CD4-positive, alpha-beta T cell treated with Interleukin-12 subunit alpha and Interleukin-12 subunit beta, for 1 hour (primary cell): Measurements from ENCODE around the gene KRT83.

Source experiments
- DNase-seq: peaks from one replicate; pipeline ENCODE4 v3.0.0-alpha.2; 2020

The KRT83 gene

DNA sequence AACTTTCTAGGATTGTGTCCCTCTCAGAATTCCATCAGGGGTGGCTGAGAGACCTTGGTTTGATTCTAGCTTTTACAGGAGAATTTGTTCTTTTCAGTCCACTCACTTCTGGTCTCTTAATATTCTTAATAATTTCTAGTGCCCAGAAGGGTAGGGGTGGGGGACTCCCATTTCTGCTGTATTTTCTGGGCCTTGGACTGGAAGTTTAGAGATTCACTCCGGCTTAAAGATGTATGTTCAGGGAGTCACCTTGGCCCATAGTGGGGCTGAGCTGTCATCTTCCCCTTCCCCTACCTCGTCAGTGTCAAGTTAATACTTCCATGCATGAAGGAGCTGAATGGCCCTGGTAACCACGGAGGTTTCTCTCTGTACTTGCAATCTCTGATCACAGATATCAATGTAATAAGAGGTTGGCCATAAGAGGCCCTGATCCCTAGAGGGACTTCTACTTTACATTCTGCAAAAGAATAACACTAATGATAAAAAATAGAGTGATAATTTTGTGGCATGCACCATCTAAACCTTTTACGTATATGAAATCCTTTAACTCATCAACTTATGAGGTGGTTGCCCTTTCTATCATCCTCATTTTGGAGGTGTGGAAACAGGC, 36.5 kb downstream of the KRT83 start:
- DNase-seq = no peak

DNA sequence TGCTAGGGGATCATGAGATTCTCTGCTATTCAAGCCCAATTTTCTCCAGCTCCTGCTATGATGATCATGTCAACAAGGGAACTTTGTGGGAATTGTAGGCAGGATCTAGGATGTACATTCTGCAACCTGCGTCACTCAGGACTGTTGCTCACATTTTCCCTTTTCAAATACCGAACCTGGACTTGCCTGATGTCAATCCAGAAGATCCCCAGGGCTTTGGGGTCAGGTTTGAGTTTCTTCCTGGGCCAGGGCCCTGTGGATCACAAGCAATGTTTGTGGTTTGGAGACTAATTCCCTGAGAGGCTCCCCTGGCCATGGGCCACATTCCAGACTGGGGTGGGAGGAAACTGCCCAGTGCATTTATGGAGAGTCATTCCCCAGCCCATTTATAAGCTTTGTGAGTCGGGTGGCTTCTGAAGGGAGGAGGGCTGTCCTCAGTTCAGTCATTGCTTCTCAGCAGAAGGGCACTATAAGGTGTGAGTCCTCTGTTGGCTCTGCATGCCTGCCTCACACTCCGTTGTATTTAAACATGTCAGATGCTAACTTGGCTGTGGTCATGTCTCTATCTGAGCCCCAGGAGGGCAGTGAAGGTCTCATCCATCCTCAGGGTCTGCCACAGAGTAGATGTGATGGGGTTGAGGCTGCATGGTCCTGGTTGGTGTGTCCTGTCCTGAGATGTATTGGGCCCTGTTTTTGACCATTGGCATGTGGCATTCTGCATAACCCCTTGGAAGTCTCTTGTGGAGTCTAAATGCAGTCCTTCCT, 40.2 kb downstream of the KRT83 start:
- DNase-seq = no peak

DNA sequence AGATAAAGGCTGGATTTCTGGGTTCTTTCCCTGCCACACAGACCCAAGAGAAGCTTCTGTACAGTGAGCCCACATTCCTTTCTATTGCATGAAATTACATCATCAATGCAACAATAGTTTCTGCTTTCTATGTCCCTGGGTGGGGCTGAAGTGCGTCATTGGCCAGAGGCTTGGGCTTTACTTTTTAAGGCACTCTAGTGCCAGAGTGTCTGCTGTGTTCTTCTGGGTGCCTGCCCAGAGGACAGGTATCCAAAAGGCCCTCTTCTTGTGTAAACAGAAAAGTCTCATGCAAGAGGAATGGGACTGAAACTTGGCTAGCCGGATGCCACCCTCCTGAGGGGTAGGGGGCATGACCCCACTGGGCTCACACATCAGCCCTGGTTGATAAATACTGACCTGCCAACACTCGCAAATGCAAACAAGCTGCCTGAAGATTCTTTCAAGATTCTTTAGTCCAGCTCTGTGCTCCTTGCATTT, 40.8 kb downstream of the KRT83 start:
- DNase-seq = no peak

DNA sequence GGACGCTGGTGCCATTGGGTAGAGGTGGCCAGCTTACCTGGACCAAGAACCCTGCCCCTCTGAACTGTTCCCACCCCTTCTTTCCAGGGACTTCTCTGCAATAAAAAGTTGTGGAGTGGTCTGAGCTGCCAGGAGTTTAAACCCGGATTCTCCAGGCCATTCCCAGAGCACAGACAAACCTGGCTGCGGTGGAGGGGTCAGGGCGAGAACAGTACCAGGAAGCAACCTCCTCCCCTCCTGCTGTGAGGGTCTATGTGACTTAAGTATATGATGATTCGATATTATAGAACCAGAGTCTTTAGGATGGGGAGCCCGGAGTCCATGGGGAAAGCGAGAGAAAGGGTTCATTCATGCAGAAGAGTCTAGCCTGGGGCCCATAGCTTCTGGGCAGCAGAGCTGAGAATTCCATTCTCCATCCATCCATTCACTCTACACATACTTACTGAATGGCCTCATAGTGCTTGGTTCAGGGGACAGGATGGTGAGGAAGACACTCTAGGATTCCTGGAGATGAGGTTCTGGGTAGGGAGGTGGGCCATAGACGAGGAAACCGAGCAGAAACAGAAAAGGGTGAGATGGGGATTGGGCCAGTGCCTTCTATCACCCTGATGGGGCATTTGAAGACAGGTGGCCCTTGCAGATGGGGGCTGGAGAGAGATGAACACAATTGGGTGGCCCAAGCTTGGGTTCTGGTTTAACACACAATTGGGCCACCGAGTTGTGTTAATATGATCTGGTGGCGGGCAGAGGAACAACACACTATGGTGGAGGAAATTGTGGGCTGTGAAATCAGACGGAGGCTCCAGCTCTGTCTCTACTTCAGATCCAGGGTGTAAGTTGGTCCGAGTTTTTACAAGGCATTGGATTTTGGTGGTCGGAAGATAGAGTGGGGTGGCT, 41.5 kb downstream of the KRT83 start:
- DNase-seq = no peak

DNA sequence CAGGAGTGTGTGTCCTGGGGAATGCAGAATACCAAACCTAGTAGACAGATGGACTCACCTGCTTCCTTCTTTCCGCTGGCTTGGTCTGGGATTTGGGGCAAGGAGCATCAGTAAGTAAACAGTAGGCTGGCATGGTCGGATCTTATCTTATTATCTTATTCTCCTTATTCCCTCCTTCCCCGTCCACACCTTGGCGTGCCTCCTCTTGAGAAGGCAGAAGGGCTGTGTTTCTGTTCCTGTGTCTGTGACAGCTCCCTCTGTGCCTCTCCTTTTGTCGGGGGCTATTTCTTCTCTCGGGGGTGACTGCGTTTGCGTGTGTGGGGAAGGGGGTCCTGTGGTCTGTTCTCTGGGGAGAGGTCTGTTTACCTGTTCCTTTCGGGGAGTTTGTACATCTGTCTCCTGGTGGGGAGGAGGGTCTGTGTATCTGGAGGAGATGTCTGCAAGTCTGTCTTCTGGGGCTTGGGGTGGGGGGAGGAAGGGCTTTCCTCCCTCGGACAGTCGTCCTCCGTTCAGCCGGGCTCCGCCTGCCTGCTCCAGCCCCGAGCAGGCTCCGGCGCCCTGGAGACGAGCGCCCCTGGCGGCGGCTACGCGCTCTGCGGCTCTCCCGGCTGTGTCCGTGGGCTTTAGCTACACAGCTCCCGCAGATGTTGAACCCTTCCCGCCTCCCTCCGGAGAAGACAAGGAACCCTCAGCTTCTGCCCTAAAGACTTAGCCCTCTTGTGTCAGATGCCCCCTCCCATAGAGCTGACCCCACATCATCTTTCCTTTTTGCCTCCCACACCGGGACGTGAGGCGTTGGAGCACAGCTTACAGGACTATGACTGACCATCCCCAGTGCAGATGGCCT, 42.4 kb downstream of the KRT83 start:
- peak; percentile 66 for DNase-seq

DNA sequence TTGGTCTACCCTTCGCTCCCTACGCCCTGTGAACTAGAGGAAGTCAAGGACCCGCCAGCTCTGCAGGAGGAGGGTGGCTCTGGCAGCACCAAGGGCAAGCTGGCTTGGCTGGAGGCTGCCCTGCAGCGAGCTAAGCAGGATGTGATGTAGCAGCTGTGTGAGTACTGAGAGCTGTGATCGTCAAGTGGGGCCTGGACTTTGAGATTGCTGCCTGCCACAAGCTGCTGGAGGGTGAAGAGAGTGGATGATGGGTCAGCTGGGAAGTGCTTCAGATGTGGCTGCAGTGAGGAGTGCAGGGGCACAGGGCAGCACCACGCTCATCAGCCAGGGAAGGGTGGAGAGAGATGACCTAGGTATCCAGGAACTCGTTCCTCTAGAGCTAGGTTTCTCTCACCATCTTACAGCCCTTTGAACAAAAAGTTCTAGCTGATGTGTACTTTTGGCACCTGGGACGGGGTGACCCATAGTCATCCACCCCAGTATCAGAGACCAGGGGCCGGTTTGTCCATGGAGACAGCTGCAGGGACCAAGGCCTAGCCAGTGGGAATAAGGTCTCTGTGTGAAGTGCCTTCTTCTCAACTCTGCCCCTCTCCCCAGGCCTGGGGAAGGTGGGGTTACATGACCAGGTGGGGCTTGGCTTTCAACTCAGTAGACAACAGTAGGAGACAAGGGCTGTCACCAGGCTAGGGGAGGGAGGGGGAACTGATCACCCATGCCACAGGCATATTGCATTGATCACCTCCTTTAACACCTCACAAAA, 43.5 kb downstream of the KRT83 start:
- DNase-seq = no peak

DNA sequence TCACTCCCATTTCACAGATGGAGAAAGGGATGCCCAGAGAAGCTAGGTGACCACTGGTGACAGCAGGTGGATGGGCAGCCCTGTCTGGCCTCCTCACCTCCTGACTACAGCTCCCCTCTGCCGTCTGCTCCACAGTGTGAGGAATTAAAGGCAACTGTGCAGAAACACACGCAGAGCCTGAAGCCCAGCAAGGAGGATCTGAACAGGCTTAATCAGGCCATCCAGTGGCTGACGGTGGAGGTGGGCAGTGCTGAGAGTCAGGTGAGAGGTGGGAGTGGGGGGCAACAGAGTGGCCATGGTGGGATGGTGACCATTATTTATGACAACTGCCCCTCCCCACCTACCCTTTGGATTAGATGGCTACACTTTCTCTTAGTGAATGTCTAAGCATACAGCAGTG, 45.5 kb downstream of the KRT83 start:
- no peak for DNase-seq

DNA sequence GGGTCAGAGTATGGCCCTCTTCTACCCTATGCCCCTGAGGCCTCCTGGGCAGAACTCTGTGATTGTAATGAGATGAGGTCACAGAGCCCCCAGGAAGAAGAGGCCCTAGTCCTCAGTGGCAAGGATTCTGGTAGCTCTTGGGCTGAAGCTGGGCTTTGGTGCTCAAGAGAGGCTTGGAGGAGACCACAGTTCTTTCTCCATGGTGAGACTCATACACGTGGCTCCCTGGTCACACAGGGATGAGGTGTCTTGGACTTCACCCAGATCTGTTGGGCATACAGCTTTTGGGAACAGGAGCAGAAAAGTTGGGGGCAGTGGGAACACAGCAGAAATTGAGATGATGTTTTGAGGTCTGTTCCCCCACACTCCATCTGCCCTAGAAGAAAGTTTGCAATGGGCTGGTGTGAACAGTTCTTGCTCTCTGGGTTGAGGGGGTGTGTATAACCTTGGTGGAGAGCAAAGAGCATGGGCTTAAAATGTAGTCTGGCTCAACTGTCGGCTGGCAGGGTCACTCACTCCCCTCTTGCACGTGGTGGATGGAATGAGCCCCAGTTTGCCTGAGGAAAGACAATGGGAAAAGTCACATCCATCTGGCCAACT, 46.6 kb downstream of the KRT83 start, which contains the start of gene KRT86:
TSS of gene KRT86 (plus strand) at position 125 of the 600 bp plus-strand sequence. CDS start 27,272 bp downstream, outside the sequence.
- no peak for DNase-seq

DNA sequence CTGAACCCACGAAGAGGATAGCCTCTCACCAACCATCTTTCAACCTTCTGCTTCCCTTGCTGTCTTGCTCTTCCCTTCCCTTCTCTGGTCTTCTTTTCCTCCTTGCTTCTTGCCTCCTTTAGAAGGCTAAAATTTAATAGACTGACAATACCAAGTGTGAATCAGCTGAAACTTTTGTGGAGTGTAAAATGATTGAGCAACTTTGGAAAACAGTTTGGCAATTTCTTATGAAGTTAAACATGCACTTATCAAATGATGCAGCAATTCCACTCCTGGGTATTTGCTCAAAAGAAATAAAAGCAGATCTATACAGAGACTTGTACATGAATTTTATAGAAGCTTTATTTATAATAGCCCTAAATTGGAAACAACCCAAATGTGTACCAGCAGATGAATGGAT, 50.0 kb downstream of the KRT83 start:
- no peak for DNase-seq

DNA sequence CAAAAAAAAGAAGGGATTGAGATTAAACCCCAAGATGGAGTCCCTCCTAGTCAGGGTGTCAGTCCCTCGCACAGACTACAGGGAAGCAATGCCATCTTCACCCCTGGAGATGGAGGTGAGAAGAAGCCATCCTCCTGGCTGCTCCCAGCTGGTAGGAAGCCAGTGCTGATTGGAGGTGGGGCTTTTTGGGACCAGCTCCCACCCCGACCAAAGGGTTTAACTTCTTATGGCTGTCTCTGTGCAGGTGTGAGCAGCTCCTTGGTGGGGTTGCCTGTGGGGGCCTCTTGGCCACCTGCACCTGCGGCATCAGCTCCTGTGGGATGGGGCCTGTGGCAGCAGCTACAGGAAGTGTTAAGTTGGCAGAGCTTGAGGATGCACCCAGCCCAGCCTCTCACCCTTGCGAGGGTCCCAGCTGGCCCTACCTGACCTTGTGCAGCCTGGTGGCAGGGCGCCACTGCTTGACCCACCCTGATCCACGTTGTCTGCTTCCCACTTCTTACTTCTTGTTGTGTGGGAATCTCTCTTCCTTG, 50.6 kb downstream of the KRT83 start:
- DNase-seq = no peak

DNA sequence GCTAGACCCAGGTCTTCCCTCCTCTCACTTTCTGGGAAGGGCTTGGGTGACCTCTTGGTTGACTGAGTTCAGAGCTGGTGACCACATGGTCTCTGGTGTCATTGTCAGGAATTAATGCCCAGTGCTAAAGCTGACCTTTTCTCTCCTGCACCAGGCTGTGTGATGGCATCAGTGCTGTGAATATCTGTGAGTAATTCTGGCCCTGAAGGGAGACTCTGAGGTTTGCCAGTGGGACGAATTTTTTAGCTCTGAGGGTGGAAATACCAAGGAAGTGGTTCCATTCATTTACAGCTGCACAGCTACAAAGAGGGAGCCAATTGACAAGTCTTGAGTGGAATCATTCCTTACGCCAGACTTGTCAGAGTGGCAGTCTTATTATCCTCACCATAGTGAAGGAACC, 53.0 kb downstream of the KRT83 start:
- DNase-seq = no peak

DNA sequence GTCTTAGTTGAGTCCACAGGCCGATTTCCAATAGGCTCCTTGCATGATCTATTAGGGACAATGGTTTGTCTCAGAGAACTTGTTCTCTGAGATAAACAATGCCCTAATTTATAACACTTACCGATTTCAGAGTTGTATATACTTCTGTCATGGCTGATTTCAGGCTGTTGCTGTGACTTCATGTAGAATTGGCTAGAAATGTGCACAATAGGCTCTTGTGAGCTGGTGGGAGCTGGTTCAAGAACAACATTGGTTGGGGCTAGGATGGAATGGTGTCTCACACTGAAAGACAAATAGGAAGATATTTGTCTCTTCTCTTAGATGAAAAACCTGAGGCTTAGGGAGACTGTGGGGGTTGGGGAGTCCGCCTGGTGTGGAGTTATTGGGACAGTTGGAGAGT, 53.5 kb downstream of the KRT83 start:
- no peak for DNase-seq

DNA sequence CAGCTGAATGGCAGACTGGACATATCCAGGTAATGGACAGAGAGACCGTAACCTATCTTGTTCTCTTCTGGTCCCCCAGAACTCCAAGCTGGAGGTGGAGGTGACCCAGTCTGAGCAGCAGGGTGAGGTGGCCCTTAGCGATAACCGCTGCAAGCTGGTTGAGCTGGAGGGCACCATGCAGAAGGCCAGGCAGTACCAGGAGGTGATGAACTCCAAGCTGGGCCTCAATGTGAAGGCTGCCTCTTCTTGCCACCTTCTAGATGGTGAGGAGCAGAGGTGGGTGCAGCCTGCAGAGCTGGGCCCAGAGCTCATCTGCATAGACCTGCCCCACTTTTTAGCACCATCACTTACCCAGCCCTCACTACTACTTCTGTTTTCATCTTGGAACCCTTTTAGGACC, 53.9 kb downstream of the KRT83 start:
- DNase-seq = no peak

DNA sequence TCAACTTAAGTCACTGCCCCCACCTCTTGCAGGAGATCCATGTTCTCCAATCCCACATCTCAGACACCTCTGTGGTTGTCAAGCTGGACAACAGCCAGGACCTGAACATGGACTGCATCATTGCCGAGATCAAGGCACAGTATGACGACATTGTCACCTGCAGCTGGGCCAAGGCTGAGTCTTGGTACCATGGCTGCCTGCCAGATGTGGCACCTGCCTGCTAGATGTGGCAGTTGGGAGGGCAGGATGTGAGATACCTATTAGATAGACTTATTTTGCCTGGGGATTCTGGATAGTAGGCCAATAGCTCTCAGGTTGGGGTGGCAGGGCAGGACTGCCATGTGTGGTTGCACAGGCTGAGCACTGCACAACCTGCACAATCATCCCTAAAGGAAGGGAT, 54.7 kb downstream of the KRT83 start:
- DNase-seq = no peak

DNA sequence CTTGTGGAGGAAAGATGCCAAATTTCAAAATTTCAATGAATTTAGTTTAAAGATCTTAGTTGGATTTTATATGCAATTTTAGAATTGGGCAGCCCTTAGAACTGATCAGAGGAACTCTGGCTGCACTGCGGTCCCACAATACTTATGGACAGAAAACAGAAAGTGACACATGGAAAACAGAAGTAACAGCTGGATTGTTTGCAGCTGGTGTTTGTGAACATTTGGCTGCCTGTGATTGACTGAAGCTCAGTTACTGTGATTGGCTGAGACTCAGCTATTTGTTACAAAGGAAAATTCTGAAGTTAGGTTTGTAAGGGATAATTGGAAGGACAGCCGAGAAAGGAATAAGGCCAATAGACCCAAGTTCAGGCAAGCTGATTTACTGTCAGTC, 56.8 kb downstream of the KRT83 start:
- DNase-seq = no peak
